NCI-H2029 treated with DMSO at 0.1 percent for 48 hours (cell line): Measurements from ENCODE around the gene ZSCAN2.

Experiments used
- DNase-seq: peaks from one replicate; lab custom pipeline; 2025; lab: John Stamatoyannopoulos, UW

Gene ZSCAN2

GRCh38 chr15:84598993-84599392 lies 1.8 kb upstream of the ZSCAN2 start:
- no peak for DNase-seq

GRCh38 chr15:84599906-84600305 lies 903 bp upstream of the ZSCAN2 start:
- no peak for DNase-seq

GRCh38 chr15:84600331-84600686 lies 500 bp upstream of the ZSCAN2 start:
- peak; percentile 51 for DNase-seq

- no peak for DNase-seq
Observed at GRCh38 chr15:84601555-84601838, 688 bp downstream of the ZSCAN2 start.

- no peak for DNase-seq
Observed at GRCh38 chr15:84603630-84604379, 3.0 kb downstream of the ZSCAN2 start.

GRCh38 chr15:84604826-84605553 lies 4.2 kb downstream of the ZSCAN2 start:
- DNase-seq, result no peak

- no peak for DNase-seq
Observed at GRCh38 chr15:84605554-84605882, 4.7 kb downstream of the ZSCAN2 start.

- DNase-seq, result no peak
Observed at GRCh38 chr15:84606653-84607120, 5.9 kb downstream of the ZSCAN2 start.

GRCh38 chr15:84608707-84609284 lies 8.0 kb downstream of the ZSCAN2 start:
- no peak for DNase-seq

GRCh38 chr15:84609818-84610525 lies 9.2 kb downstream of the ZSCAN2 start:
- no peak for DNase-seq

GRCh38 chr15:84611631-84612030 lies 10.8 kb downstream of the ZSCAN2 start:
- DNase-seq, result no peak

GRCh38 chr15:84616235-84616634 lies 15.4 kb downstream of the ZSCAN2 start:
- no peak for DNase-seq

- DNase-seq, result no peak
Observed at GRCh38 chr15:84620626-84621025, 19.8 kb downstream of the ZSCAN2 start.

GRCh38 chr15:84621358-84621979 lies 20.7 kb downstream of the ZSCAN2 start:
- DNase-seq, result no peak

- no peak for DNase-seq
Observed at GRCh38 chr15:84624359-84624758, 23.6 kb downstream of the ZSCAN2 start.

- DNase-seq, result no peak
Observed at GRCh38 chr15:84625123-84625522, 24.3 kb downstream of the ZSCAN2 start.

- DNase-seq, result no peak
Observed at GRCh38 chr15:84629033-84629432, 28.2 kb downstream of the ZSCAN2 start.

- DNase-seq, result no peak
Observed at GRCh38 chr15:84631706-84632272, 31.0 kb downstream of the ZSCAN2 start.

- no peak for DNase-seq
Observed at GRCh38 chr15:84633311-84634227, 32.8 kb downstream of the ZSCAN2 start.

- DNase-seq, result no peak
Observed at GRCh38 chr15:84634228-84634837, 33.5 kb downstream of the ZSCAN2 start.

- DNase-seq, result no peak
Observed at GRCh38 chr15:84638103-84638502, 37.3 kb downstream of the ZSCAN2 start.
